ENCODE results near the gene SLC22A15. TPM values are rescaled to one million over a fixed set of nuclear protein-coding genes. Genes with fewer than 3 reads are reported as not detected.

SLC22A15 gene
- total RNA-seq, 2 donors from 2014 or later, result 2.0 to 6.7 TPM

DNA sequence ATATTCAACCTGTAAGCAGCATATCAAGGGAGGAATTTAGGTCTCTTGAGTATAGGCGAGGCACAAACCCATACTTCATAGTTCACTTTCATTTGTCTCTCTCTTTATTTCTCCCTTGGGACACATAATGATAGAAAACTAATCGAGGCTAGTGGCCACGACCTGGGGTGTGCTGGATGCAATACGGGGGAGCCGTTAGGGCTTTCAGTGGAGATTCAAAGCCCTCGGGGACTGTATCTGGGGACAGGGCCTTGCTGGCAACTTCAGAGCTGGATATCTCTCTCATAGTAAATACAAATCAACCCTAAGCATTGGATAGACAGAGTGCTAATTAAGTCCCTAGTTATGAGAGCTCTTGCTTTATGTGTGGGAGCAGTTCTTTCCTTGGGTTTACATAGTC, 36.9 kb upstream of the SLC22A15 start:
- TF ChIP-seq CTCF (IDR thresholded peaks at IDR 0.05) (no peak), POLR2A (IDR thresholded peaks at IDR 0.05) (no peak), POLR2AphosphoS5 (IDR thresholded peaks at IDR 0.05) (no peak)
- Histone ChIP-seq H3K4me1 (replicated peaks) (no peaks in the 10 kb centered on the region), H3K27me3 (replicated peaks; ENCODE audit: insufficient read depth) (no peaks in the 10 kb centered on the region), H3K4me3 (no peak overlapping the region), H3K9me3 (no peaks in the 10 kb centered on the region), H3K27ac (no peak overlapping the region), H3K36me3 (no peaks in the 10 kb centered on the region)
- no peak for DNase-seq (ENCODE audit: low spot score)
- intact Hi-C loops (cut with DNase I), result no loop called here
- WGBS, result 80% methylated on average over 6 of the region's 6 CpGs

DNA sequence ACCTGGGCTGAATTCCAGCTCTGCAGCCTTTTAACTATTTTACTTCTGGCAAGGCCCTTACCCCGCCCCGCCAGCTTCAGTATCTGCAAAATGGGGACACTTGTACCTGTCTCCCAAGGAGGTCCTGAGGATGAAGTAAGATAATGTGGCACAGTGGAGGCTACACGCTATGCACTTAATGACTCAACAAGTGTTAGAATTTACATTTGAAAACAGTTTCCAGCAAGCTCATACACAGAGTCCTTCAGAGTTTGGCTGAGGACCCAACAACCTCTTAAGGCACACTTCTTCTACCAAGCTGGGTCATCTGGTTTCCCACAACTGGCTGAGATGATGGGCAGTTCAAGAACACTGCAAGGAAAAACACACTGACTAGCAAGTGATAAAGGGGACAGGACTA, 30.2 kb upstream of the SLC22A15 start:
- no peaks in the 10 kb centered on the region for H3K9me3 ChIP-seq
- no peaks in the 10 kb centered on the region for H3K4me1 ChIP-seq (replicated peaks)
- no peak overlapping the region for H3K27ac ChIP-seq
- no peaks in the 10 kb centered on the region for H3K27me3 ChIP-seq (replicated peaks; ENCODE audit: insufficient read depth)
- H3K36me3 ChIP-seq, result no peaks in the 10 kb centered on the region
- intact Hi-C loops (cut with DNase I), result no loop called here
- no peak for DNase-seq (ENCODE audit: low spot score)
- 67% methylated on average over 3 of the region's 3 CpGs for WGBS
- no peak overlapping the region for H3K4me3 ChIP-seq
- TF ChIP-seq CTCF (IDR thresholded peaks at IDR 0.05), result no peak
- no peak for TF ChIP-seq POLR2A (IDR thresholded peaks at IDR 0.05)
- no peak for TF ChIP-seq POLR2AphosphoS5 (IDR thresholded peaks at IDR 0.05)

DNA sequence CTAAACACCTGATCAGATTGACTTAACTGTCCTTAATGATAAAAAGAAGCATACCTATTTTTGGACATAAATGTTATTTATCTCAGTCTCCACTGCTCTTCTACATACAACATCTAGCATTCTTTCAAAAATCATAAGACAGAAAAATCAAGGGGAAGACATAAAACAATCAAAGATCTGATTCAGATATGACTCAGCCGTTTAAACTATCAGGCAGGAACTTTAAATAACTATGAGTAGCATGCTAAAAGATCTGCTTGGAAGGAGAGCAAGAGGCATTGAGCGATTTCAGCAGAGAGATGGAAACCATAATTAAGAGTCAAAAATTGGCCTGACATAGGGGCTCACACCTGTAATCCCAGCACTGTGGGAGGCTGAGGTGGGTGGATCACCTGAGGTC, 27.2 kb upstream of the SLC22A15 start:
- Histone ChIP-seq H3K9me3 (no peaks in the 10 kb centered on the region), H3K27me3 (replicated peaks; ENCODE audit: insufficient read depth) (no peaks in the 10 kb centered on the region), H3K27ac (no peak overlapping the region), H3K36me3 (no peaks in the 10 kb centered on the region), H3K4me3 (no peak overlapping the region), H3K4me1 (replicated peaks) (no peaks in the 10 kb centered on the region)
- 67% methylated on average over 2 of the region's 2 CpGs for WGBS
- intact Hi-C loops (cut with DNase I), result no loop called here
- DNase-seq (ENCODE audit: low spot score), result no peak
- no peak for TF ChIP-seq CTCF (IDR thresholded peaks at IDR 0.05)
- no peak for TF ChIP-seq POLR2AphosphoS5 (IDR thresholded peaks at IDR 0.05)
- TF ChIP-seq POLR2A (IDR thresholded peaks at IDR 0.05), result no peak

GRCh38 chr1:115951560-115951959, 24.8 kb upstream of the SLC22A15 start:
- no peaks in the 10 kb centered on the region for H3K9me3 ChIP-seq
- H3K36me3 ChIP-seq, result no peaks in the 10 kb centered on the region
- H3K4me3 ChIP-seq, result no peak overlapping the region
- TF ChIP-seq POLR2A (IDR thresholded peaks at IDR 0.05) (no peak), POLR2AphosphoS5 (IDR thresholded peaks at IDR 0.05) (no peak), CTCF (IDR thresholded peaks at IDR 0.05) (no peak)
- H3K27ac ChIP-seq, result no peak overlapping the region
- intact Hi-C loops (cut with DNase I), result no loop called here
- H3K4me1 ChIP-seq (replicated peaks), result no peaks in the 10 kb centered on the region
- H3K27me3 ChIP-seq (replicated peaks; ENCODE audit: insufficient read depth), result no peaks in the 10 kb centered on the region
- DNase-seq (ENCODE audit: low spot score), result no peak

GRCh38 chr1:115952547-115952946, 23.8 kb upstream of the SLC22A15 start:
- Histone ChIP-seq H3K27ac (no peak overlapping the region), H3K4me1 (replicated peaks) (no peaks in the 10 kb centered on the region), H3K9me3 (no peaks in the 10 kb centered on the region), H3K4me3 (no peak overlapping the region), H3K27me3 (replicated peaks; ENCODE audit: insufficient read depth) (no peaks in the 10 kb centered on the region), H3K36me3 (no peaks in the 10 kb centered on the region)
- intact Hi-C loops (cut with DNase I), result no loop called here
- WGBS, result 0% methylated on average over 1 of the region's 1 CpG
- no peak for TF ChIP-seq CTCF (IDR thresholded peaks at IDR 0.05)
- TF ChIP-seq POLR2AphosphoS5 (IDR thresholded peaks at IDR 0.05), result no peak
- TF ChIP-seq POLR2A (IDR thresholded peaks at IDR 0.05), result no peak
- DNase-seq (ENCODE audit: low spot score), result no peak
